Mesothelial cell of epicardium (in vitro differentiated cells): ENCODE results near the gene ELN. TPM values are rescaled to one million over a fixed set of nuclear protein-coding genes. Genes with fewer than 3 reads are reported as not detected.

Experiments used
- total RNA-seq: library from RNA; stranded (reverse); gene quantifications from 3 replicates; pipeline ENCODE4 v1.2.1, GENCODE V29; 2021

ELN gene
- total RNA-seq, 1 donor from 2014 or later: 32.9 TPM

Other genes with a start within 250 kb of the ELN start
- gene CLDN4, start 197.2 kb upstream of the ELN start, total RNA-seq: 158 to 175 TPM (median 165 TPM) in 3 replicates
- 7.9 to 11.4 TPM (median 8.7 TPM) in 3 replicates for gene METTL27, start 185.7 kb upstream of the ELN start, total RNA-seq
- gene TMEM270, start 167.0 kb upstream of the ELN start, total RNA-seq: not detected in 3 replicates
- gene LIMK1, start 55.6 kb downstream of the ELN start, total RNA-seq: 54.6 to 56.0 TPM (median 54.9 TPM) in 3 replicates
- 264 to 270 TPM (median 267 TPM) in 3 replicates for gene EIF4H, start 146.2 kb downstream of the ELN start, total RNA-seq
- gene LAT2, start 181.8 kb downstream of the ELN start, total RNA-seq: 0.34 to 1.0 TPM (median 0.51 TPM) in 3 replicates
- 25.8 to 30.0 TPM (median 25.8 TPM) in 3 replicates for gene RFC2, start 226.2 kb downstream of the ELN start, total RNA-seq